ENCODE data around the gene GRK5.

DNA sequence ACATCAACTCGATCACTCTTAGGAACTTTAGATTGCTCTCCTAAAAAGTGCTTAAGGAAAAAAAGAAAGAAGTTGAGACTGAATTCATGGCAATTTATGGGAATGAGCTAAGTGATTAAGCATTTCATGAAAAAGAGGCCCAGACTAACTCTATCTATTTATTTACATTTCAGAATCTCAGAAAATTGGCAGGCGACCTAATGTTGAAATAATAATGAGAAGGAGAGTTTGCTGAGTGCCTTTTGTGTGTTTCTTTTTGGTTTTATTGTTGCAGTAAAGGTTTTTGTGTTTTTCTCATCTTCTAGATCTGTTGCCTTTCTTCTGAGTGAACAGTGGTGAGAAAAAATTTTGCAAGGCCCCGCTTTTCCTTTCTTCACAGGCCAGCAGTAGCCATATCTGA is 3.8 kb downstream of the GRK5 start:
- no peak for TF ChIP-seq CTCF (conservative IDR thresholded peaks at IDR 0.05; ENCODE audit: low read length)
- no peak for TF ChIP-seq EZH2phosphoT487 (IDR thresholded peaks at IDR 0.05; ENCODE audit: borderline replicate concordance)

All from Loucy (cell line).